Lower leg skin (tissue), 4 donors: ENCODE data around the gene MS4A6E. TPM values are rescaled to one million over a fixed set of nuclear protein-coding genes. Genes with fewer than 3 reads are reported as not detected.

ENCODE experiments used
- DNase-seq, 2 donors: peaks; one replicate each; pipeline ENCODE4 v3.0.0-alpha.2; 2019; ENCODE audit warnings: low spot score in 2 of 2
- H3K4me3 ChIP-seq: fragments of 200-600 bp; sonication (generic); 2 replicates; pipeline ENCODE4 v1.5.1; 2017; ENCODE audit warnings: mild to moderate bottlenecking, low read depth; ENCODE audit not compliant: poor library complexity, severe bottlenecking
- CTCF ChIP-seq, 3 donors: fragments of 450-650 bp; IDR thresholded peaks; one replicate each; pipeline ENCODE4 v1.5.1; 2016; ENCODE audit warnings: antibody characterized with exemption in 3 of 3, mild to moderate bottlenecking in 3 of 3, moderate library complexity in 2 of 3
- POLR2A ChIP-seq, 2 donors: fragments of 450-650 bp; IDR thresholded peaks; one replicate each; pipeline ENCODE4 v1.6.1; 2016 to 2017; ENCODE audit warnings: antibody characterized with exemption in 2 of 2, mild to moderate bottlenecking in 1 of 2, moderate library complexity in 1 of 2
- WGBS, 2 donors: methylation state at CpG; one replicate each; pipeline ENCODE4 v1.1.5; 2018; 5-methylcytosine and 5-hydroxymethylcytosine counted together
- intact Hi-C: fragments of 100-400 bp; cut with DNase I; formaldehyde crosslinking; loops from one replicate; pipeline ENCODE4 v1.15.0; 2023; ENCODE audit warnings: low total_unique reads
- total RNA-seq, 4 donors: library from RNA; depleted of rRNA; stranded (reverse); fragments of >200 nt; gene quantifications; one replicate each; pipeline ENCODE4 v1.1.0, GENCODE V29; 2016

MS4A6E gene
- total RNA-seq, 4 donors from 2014 or later = not detected

- no peak for DNase-seq
- WGBS, 2 donors = 64 to 69% methylated on average over 2 of the region's 2 CpGs
- intact Hi-C loops = loop anchor here (1.0 kb wide), 1 partner anchor 47 kb away; no protein-coding TSS in a partner anchor
- H3K4me3 ChIP-seq = no peak overlapping the region
- TF ChIP-seq CTCF (IDR thresholded peaks at IDR 0.05) = no peak
- no peak for TF ChIP-seq POLR2A (IDR thresholded peaks at IDR 0.05)
These were observed 21.1 kb downstream of the MS4A6E start for GRCh38 chr11:60348116-60348515.

DNA sequence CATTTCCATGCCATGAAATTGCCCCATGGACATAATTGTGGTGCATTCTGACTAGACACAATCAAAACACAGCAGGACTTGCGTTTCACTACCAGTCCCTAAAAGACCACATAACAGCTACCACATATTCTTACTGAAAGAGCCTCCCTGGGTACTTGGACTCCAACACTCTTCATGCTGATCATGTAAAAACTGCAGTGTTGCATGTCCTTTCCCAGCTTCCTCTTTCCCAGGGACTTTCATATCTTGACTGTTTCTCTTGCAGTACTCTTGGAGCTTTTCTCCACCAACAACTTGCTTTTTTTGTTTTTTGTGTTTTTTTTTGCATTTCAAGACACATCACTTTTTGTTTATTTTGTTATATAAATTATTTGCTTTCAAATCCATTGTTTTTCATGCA, 22.9 kb downstream of the MS4A6E start:
- DNase-seq = no peak
- no peak for TF ChIP-seq POLR2A (IDR thresholded peaks at IDR 0.05)
- no peak for TF ChIP-seq CTCF (IDR thresholded peaks at IDR 0.05)
- WGBS, 2 donors = 88% methylated on average over 1 of the region's 1 CpG
- H3K4me3 ChIP-seq = no peak overlapping the region
- intact Hi-C loops = no loop called here

DNA sequence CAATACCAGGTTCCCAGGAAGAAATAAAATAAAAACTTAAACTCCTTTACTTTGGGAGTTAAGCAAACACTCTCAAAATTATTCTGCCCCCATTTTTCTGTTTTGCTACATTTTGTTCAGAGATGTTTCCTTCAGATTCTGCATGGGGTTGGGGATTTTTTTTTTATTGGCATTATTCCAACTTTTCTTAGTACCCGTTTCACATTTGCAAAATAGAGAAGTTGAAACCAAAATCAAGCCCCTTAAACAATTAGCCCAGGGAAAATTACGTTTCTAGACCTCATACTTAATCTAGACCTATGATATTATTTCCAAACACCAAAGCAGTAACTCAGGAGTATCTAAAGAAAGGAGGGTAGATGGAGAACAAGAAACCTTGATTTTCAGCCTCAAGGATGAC, 30.7 kb downstream of the MS4A6E start:
- TF ChIP-seq CTCF (IDR thresholded peaks at IDR 0.05) = no peak
- TF ChIP-seq POLR2A (IDR thresholded peaks at IDR 0.05) = no peak
- WGBS, 2 donors = 22 to 27% methylated on average over 2 of the region's 2 CpGs
- intact Hi-C loops = no loop called here
- no peak for DNase-seq
- H3K4me3 ChIP-seq = no peak overlapping the region

DNA sequence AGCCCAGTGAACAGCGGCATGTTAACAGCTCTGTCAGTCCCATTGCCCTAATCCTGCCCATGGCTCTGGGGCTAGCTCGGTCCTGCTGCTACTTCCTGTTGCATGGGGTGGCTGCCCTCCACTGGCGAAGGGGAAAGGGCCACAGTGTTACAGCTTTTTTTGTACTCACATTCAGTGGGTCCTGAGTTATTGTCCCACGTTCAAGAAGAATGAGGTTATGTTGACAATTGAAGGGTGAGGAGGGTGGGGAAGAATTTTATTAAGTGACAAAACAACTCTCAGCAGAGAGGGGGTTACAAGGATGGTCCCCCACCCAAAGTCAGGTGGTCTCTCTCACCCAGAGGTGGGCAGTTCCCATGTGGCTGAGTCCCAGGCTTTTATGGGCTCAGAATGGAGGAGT, 33.6 kb downstream of the MS4A6E start:
- TF ChIP-seq POLR2A (IDR thresholded peaks at IDR 0.05) (no peak), CTCF (IDR thresholded peaks at IDR 0.05) (no peak)
- 73 to 83% methylated on average over 4 of the region's 4 CpGs for WGBS, 2 donors
- intact Hi-C loops = no loop called here
- no peak overlapping the region for H3K4me3 ChIP-seq
- no peak for DNase-seq

DNA sequence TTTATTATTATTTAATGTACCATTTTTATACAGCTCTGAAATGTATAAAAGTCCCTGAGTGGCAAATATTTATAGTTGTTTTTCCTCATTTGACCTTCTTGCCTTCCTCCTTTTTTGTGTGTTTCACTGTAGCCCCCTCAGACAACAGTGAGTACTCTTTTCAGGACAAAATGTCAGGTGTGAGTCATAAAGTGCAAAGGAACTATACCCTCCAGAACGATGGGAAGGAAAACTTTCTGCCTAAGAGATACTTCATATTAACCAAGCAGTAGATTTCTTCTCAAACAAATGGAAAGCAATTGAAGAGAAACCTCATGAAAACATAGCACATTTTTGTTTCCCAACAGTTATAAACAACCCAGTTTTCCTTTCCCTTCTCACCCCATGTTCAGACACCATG, 35.2 kb downstream of the MS4A6E start:
- no peak for DNase-seq
- 32 to 36% methylated on average over 1 of the region's 1 CpG for WGBS, 2 donors
- H3K4me3 ChIP-seq = no peak overlapping the region
- intact Hi-C loops = no loop called here
- TF ChIP-seq CTCF (IDR thresholded peaks at IDR 0.05) = no peak
- no peak for TF ChIP-seq POLR2A (IDR thresholded peaks at IDR 0.05)
